ENCODE results near the gene PAK1.
"Not testable (repeated sequence)": the region's sequence is repeated elsewhere in the genome, so short reads cannot be mapped to it uniquely, and the experiment has no call there.

DNA sequence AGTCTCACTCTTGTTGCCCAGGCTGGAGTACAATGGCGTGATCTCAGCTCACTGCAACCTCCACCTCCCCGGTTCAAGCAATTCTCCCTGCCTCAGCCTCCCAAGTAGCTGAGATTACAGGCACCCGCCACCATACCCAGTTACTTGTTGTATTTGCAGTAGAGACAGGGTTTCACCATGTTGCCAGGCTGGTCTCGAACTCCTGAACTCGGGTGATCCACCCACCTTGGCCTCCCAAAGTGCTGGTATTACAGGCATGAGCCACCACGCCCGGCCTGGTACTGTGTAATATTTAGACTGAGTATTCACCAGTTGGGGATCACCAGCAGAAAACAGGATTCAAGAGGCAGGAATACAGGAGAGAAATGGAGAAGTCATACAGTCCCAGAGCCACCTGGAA lies 90.5 kb downstream of the PAK1 start:
- TF ChIP-seq POLR2A (IDR thresholded peaks at IDR 0.05), result not testable (repeated sequence)
- TF ChIP-seq, protein P1, sequence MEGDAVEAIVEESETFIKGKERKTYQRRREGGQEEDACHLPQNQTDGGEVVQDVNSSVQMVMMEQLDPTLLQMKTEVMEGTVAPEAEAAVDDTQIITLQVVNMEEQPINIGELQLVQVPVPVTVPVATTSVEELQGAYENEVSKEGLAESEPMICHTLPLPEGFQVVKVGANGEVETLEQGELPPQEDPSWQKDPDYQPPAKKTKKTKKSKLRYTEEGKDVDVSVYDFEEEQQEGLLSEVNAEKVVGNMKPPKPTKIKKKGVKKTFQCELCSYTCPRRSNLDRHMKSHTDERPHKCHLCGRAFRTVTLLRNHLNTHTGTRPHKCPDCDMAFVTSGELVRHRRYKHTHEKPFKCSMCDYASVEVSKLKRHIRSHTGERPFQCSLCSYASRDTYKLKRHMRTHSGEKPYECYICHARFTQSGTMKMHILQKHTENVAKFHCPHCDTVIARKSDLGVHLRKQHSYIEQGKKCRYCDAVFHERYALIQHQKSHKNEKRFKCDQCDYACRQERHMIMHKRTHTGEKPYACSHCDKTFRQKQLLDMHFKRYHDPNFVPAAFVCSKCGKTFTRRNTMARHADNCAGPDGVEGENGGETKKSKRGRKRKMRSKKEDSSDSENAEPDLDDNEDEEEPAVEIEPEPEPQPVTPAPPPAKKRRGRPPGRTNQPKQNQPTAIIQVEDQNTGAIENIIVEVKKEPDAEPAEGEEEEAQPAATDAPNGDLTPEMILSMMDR (IDR thresholded peaks at IDR 0.05), result not testable (repeated sequence)
